Activated CD4-positive, alpha-beta T cell treated with anti-CD3 and anti-CD28 coated beads, Interleukin-2, amount 50 U/mL, for 24 hours (primary cell): ENCODE data around the gene RNASE9.
"Not testable (repeated sequence)": the region's sequence is repeated elsewhere in the genome, so short reads cannot be mapped to it uniquely, and the experiment has no call there.

Experiments
- DNase-seq, 2 donors: peaks; one replicate each; pipeline ENCODE4 v3.0.0-alpha.2; 2020; ENCODE audit warnings: low read depth in 1 of 2, low spot score in 1 of 2

The RNASE9 gene

GRCh38 chr14:20560961-20561360, at the start of gene RNASE9:
Gene RNASE9, minus strand, starts transcription at chr14:20561047.
- no peak for DNase-seq

GRCh38 chr14:20610002-20610765, 49.3 kb upstream of the RNASE9 start:
- DNase-seq = peak; percentile 61 to 76

GRCh38 chr14:20609215-20610001, 48.6 kb upstream of the RNASE9 start:
- peak; percentile 44 to 73 for DNase-seq

- no peak for DNase-seq
Observed at GRCh38 chr14:20608383-20609110, 47.7 kb upstream of the RNASE9 start.

GRCh38 chr14:20607617-20608016, 46.8 kb upstream of the RNASE9 start:
- DNase-seq = no peak

- DNase-seq = no peak
Observed at GRCh38 chr14:20606902-20607242, 46.0 kb upstream of the RNASE9 start.

- no peak for DNase-seq
Observed at GRCh38 chr14:20606190-20606901, 45.5 kb upstream of the RNASE9 start.

GRCh38 chr14:20603813-20604690, 43.2 kb upstream of the RNASE9 start:
- DNase-seq = no peak

GRCh38 chr14:20602583-20602982, 41.7 kb upstream of the RNASE9 start:
- DNase-seq = no peak

- no peak for DNase-seq
Observed at GRCh38 chr14:20601522-20601921, 40.7 kb upstream of the RNASE9 start.

- DNase-seq = no peak
Observed at GRCh38 chr14:20597108-20597507, 36.3 kb upstream of the RNASE9 start.

- DNase-seq = not testable (repeated sequence)
Observed at GRCh38 chr14:20595726-20596125, 34.9 kb upstream of the RNASE9 start.

GRCh38 chr14:20592574-20592973, 31.7 kb upstream of the RNASE9 start:
- no peak for DNase-seq

GRCh38 chr14:20591235-20591634, 30.4 kb upstream of the RNASE9 start, which contains the start of gene RNASE12:
Gene RNASE12, minus strand, starts transcription at chr14:20591376. Its CDS starts 653 bp downstream, at chr14:20590723.
- DNase-seq = no peak

- DNase-seq = no peak
Observed at GRCh38 chr14:20587489-20588154, 26.8 kb upstream of the RNASE9 start, which contains the start of gene RNASE11. Gene RNASE11, minus strand, starts transcription at chr14:20588001.

GRCh38 chr14:20583908-20584307, 23.1 kb upstream of the RNASE9 start:
- DNase-seq = no peak

GRCh38 chr14:20583142-20583541, 22.3 kb upstream of the RNASE9 start:
- no peak for DNase-seq

GRCh38 chr14:20580242-20580641, 19.4 kb upstream of the RNASE9 start:
- no peak for DNase-seq

- DNase-seq = no peak
Observed at GRCh38 chr14:20578784-20579502, 18.1 kb upstream of the RNASE9 start.
